Neural crest cell (in vitro differentiated cells): ENCODE results near the gene SLC9A2. TPM values are rescaled to one million over a fixed set of nuclear protein-coding genes. Genes with fewer than 3 reads are reported as not detected.

ENCODE experiments used
- DNase-seq: peaks from one replicate; pipeline ENCODE4 v3.0.0; 2021; ENCODE audit warnings: low read depth, mixed read lengths, low spot score
- H3K27ac Mint-ChIP-seq: one replicate; pipeline ENCODE4 v1.8.0; 2021; ENCODE audit warnings: mild to moderate bottlenecking, mixed read lengths; ENCODE audit not compliant: unreplicated experiment
- H3K27me3 Mint-ChIP-seq: 2 replicates; pipeline ENCODE4 v1.8.0; 2021; ENCODE audit warnings: low read depth, mild to moderate bottlenecking, mixed read lengths
- H3K36me3 Mint-ChIP-seq: 2 replicates; pipeline ENCODE4 v1.8.0; 2021; ENCODE audit warnings: low read depth, mild to moderate bottlenecking, mixed read lengths
- H3K4me1 Mint-ChIP-seq: 2 replicates; pipeline ENCODE4 v1.8.0; 2021; ENCODE audit warnings: mixed read lengths
- H3K4me3 Mint-ChIP-seq: one replicate; pipeline ENCODE4 v1.8.0; 2021; ENCODE audit warnings: mild to moderate bottlenecking, mixed read lengths
- H3K9me3 Mint-ChIP-seq: 2 replicates; pipeline ENCODE4 v1.8.0; 2021; ENCODE audit warnings: mixed read lengths
- total RNA-seq: library from RNA; stranded (reverse); gene quantifications from 2 replicates; pipeline ENCODE4 v1.2.1, GENCODE V29; 2021
- TF ChIP-seq, protein P1 (sequence below): fragments of 200-600 bp; sonication (generic); conservative IDR thresholded peaks from 2 replicates; pipeline ENCODE4 v1.5.0; 2021; ENCODE audit warnings: antibody characterized with exemption, mild to moderate bottlenecking

SLC9A2 gene
- total RNA-seq, 1 donor from 2014 or later, result 0.09 TPM

DNA sequence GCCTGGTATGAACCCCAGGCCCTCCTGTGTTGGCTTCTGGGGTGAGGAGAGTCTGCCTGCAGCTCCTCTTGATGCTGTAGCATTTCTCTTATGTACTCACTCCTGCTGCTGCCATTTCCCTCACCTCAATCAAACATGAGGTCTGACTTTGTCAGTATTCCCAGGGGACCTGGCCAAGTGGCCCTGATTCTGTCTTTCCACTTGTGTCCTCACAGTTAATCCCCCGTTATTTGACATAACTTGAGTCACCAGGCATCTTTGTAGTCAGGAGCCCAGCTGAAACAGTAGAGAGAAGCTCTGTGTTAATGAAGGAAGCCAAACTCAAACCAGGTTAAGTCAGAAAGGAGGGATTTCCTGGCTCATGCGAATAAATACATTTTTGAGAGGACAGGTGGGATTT, 55.0 kb downstream of the SLC9A2 start:
- no peaks in the 10 kb centered on the region for H3K36me3 Mint-ChIP-seq

GRCh38 chr2:102674836-102675235, 55.5 kb downstream of the SLC9A2 start:
- Mint-ChIP-seq H3K4me1 (no peaks in the 10 kb centered on the region), H3K27me3 (peaks cover 2% of the 10 kb centered on the region), H3K36me3 (no peaks in the 10 kb centered on the region), H3K27ac (no peak overlapping the region), H3K9me3 (no peaks in the 10 kb centered on the region), H3K4me3 (no peak overlapping the region)
- DNase-seq, result no peak
- TF ChIP-seq, protein P1, sequence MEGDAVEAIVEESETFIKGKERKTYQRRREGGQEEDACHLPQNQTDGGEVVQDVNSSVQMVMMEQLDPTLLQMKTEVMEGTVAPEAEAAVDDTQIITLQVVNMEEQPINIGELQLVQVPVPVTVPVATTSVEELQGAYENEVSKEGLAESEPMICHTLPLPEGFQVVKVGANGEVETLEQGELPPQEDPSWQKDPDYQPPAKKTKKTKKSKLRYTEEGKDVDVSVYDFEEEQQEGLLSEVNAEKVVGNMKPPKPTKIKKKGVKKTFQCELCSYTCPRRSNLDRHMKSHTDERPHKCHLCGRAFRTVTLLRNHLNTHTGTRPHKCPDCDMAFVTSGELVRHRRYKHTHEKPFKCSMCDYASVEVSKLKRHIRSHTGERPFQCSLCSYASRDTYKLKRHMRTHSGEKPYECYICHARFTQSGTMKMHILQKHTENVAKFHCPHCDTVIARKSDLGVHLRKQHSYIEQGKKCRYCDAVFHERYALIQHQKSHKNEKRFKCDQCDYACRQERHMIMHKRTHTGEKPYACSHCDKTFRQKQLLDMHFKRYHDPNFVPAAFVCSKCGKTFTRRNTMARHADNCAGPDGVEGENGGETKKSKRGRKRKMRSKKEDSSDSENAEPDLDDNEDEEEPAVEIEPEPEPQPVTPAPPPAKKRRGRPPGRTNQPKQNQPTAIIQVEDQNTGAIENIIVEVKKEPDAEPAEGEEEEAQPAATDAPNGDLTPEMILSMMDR, result no peak

More for the DNA sequence above, 55.0 kb downstream of the SLC9A2 start:
- DNase-seq, result no peak
- H3K4me1 Mint-ChIP-seq, result no peaks in the 10 kb centered on the region
- no peaks in the 10 kb centered on the region for H3K9me3 Mint-ChIP-seq
- H3K27ac Mint-ChIP-seq, result no peak overlapping the region
- TF ChIP-seq, protein P1, result no peak
- H3K27me3 Mint-ChIP-seq, result peaks cover 2% of the 10 kb centered on the region
- no peak overlapping the region for H3K4me3 Mint-ChIP-seq

DNA sequence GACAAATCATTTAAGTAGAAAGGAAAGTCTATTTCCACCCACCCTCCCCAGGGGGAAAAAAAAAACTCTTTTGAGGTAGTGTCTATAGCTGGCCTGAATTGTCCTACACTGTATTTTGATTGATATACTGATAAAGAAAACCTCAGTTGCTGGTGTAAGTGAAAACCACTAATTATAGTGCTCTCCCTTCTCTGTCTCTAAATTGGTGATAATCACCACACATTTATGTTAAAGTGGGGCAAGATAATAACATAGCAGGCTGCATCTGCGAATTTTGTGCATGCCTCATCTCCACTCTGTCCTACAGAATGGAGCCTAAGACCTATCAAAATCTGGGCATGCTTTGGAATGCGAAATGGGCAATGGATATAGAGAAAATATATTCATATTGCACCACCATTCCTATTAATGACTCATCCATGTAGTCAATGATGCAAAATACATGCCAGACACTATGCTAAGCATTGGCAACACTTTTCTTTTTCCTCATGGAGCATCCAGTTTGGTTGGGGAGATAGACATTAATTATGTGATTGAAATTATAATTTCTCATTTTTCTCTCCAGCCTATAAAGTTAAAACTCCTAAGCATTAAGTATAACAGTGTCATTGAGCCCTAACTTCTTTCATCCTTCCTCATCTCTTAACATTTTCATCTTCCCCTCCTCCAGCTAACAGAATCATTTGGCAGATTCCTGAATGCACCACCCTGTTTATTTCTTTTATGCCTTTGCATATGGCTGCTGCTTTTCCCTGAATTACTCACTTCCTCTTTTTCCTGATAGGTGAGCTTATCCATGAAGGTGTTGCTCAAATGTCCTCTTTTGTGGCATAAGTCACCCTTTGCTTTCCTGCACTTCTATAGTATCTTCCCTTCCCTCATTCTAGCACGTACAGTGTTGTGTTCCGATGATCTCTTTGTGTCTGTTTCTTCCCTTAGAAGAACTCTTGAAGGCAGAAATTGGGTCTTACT, 58.2 kb downstream of the SLC9A2 start:
- TF ChIP-seq, protein P1, result no peak
- no peak for DNase-seq
- Mint-ChIP-seq H3K27ac (no peak overlapping the region), H3K36me3 (no peaks in the 10 kb centered on the region), H3K4me1 (no peaks in the 10 kb centered on the region), H3K27me3 (peaks cover 2% of the 10 kb centered on the region), H3K9me3 (no peaks in the 10 kb centered on the region), H3K4me3 (no peak overlapping the region)

DNA sequence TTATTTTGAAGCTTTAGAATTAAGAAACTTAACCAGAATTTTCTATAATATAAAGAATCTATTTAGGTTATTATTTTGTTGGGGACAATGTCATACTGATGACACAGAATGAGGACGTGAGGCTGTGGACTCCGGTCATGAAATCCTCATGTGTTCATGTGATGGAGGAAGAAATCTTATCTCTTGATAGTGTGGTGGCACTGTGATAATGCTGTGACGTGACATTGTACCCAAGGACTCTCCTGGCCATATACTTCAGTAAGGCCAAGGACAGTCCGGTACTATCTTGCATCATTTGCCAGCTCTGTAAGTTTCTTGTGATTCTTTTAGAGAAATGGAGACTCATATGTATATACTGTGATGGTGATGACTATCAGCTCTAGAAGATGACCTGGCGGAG, 59.1 kb downstream of the SLC9A2 start:
- TF ChIP-seq, protein P1, result no peak
- H3K4me1 Mint-ChIP-seq, result no peaks in the 10 kb centered on the region
- H3K27me3 Mint-ChIP-seq, result peaks cover 2% of the 10 kb centered on the region
- H3K36me3 Mint-ChIP-seq, result no peaks in the 10 kb centered on the region
- no peak overlapping the region for H3K4me3 Mint-ChIP-seq
- H3K9me3 Mint-ChIP-seq, result no peaks in the 10 kb centered on the region
- no peak overlapping the region for H3K27ac Mint-ChIP-seq
- DNase-seq, result no peak

GRCh38 chr2:102686479-102687439, 67.4 kb downstream of the SLC9A2 start:
- Mint-ChIP-seq H3K27ac (no peak overlapping the region), H3K4me1 (no peaks in the 10 kb centered on the region), H3K4me3 (no peak overlapping the region), H3K36me3 (no peaks in the 10 kb centered on the region), H3K9me3 (no peaks in the 10 kb centered on the region), H3K27me3 (no peaks in the 10 kb centered on the region)
- DNase-seq, result no peak
- TF ChIP-seq, protein P1, result no peak
